Heart right ventricle (tissue), 16 donors: ENCODE measurements around the gene KIF2A. TPM values are rescaled to one million over a fixed set of nuclear protein-coding genes. Genes with fewer than 3 reads are reported as not detected.

Experiments
- ATAC-seq, 8 donors: fragments of 200-7000 bp; cut with Tn5 transposase; one replicate each; pipeline ENCODE4 v1.9.1; 2020; ENCODE audit warnings: mild to moderate bottlenecking in 8 of 8, moderate library complexity in 8 of 8, moderate number of reproducible peaks in 1 of 8
- DNase-seq, 2 donors: peaks; one replicate each; pipeline ENCODE4 v3.0.0-alpha.2; 2020
- H3K27ac ChIP-seq, 10 donors: fragments of 200-600 bp; sonication (generic) in 2 of 10; one replicate each; pipeline versions ENCODE4 v1.5.0 to v1.8.0; 2020 to 2022; ENCODE audit warnings: mild to moderate bottlenecking in 3 of 10
- H3K27me3 ChIP-seq, 7 donors: fragments of 200-600 bp; one replicate each; pipeline ENCODE4 v1.8.0; 2021 to 2022; ENCODE audit warnings: mild to moderate bottlenecking in 2 of 7
- H3K36me3 ChIP-seq, 9 donors: fragments of 200-600 bp; sonication (generic) in 1 of 9; one replicate each; pipeline versions ENCODE4 v1.5.0 to v1.8.0; 2020 to 2022; ENCODE audit warnings: mild to moderate bottlenecking in 2 of 9
- H3K4me1 ChIP-seq, 9 donors: fragments of 200-600 bp; sonication (generic) in 1 of 9; one replicate each; pipeline versions ENCODE4 v1.5.0 to v1.8.0; 2020 to 2022; ENCODE audit warnings: mild to moderate bottlenecking in 4 of 9
- H3K4me3 ChIP-seq, 10 donors: fragments of 200-600 bp; sonication (generic) in 2 of 10; one replicate each; pipeline versions ENCODE4 v1.5.0 to v1.8.0; 2020 to 2022; ENCODE audit warnings: mild to moderate bottlenecking in 7 of 10, moderate library complexity in 2 of 10
- H3K9me3 ChIP-seq, 11 donors: fragments of 200-600 bp in 10 of 11; sonication (generic) in 2 of 11; one replicate each; pipeline versions ENCODE4 v1.5.0 to v1.8.0; 2013 to 2022; ENCODE audit warnings: mild to moderate bottlenecking in 2 of 11, control low read depth in 1 of 11, moderate library complexity in 1 of 11
- CTCF ChIP-seq, 9 donors: fragments of 200-600 bp; sonication (generic) in 2 of 9; IDR thresholded peaks; one replicate each; pipeline versions ENCODE4 v1.5.0 to v1.8.0; 2021 to 2022; ENCODE audit warnings: antibody characterized with exemption in 9 of 9, mild to moderate bottlenecking in 5 of 9, moderate library complexity in 1 of 9
- WGBS, 2 donors: extraction: QIAGEN DNeasy Blood & Tissue Kit; methylation state at CpG; one replicate each; pipeline ENCODE4 v1.1.7; 2013; ENCODE audit warnings: inconsistent platforms in 1 of 2; 5-methylcytosine and 5-hydroxymethylcytosine counted together
- intact Hi-C, 10 donors: fragments of 100-400 bp; cut with DNase I; formaldehyde crosslinking; loops; one replicate each; pipeline versions ENCODE4 v1.11.1 to v1.14.2; 2022
- polyA plus RNA-seq, 2 donors: library from polyadenylated mRNA; stranded (reverse); fragments of 200-250 nt; gene quantifications; one replicate each; pipeline ENCODE4 v1.2.3, GENCODE V29; 2013
- total RNA-seq, 10 donors: library from RNA; stranded (reverse); fragmentation: NEBNext Ultra II Directional in 3 of 10; extraction: Animal tissue kit (Norgen Biotek cat#: 25700) in 3 of 10; gene quantifications; one replicate each; pipeline versions ENCODE4 v1.2.1 to v1.2.4, GENCODE V29; 2021 to 2023
- donor health status: Arrhythmogenic right ventricular cardiomyopathy.
- donor health status: ischemic (EF 13 %, LVEDD 7.1; RV severe dilation, severe dysfunction).
- donor health status: healthy with polysubstance abuse.
- donor health status: DM: no; HTN: yes; CAD: no.
- donor health status: DM: no; HTN: no; CAD: no.
- donor health status: ischemic (EF 25% LVEDD 6.9; RV normal size, moderate dysfunction).
- donor health status: ischemic (EF 25% LVEDD 5.7; RV mildly dilated, moderate dysfunction).
- donor health status: healthy.
- donor health status: DM: yes; HTN: yes; CAD: no.
- donor health status: Ischemic cardiomyopathy.
- donor health status: ischemic (EF 35%, LVEDD 5.7; RV mildly dilated, moderate dysfunction).
- donor health status: nonischemic (EF 11% LVEDD 7.7; RV severe dilation, severe dysfunction).
- donor health status: DM: yes; HTN: yes; CAD: no.
- donor health status: PGD.
- donor health status: ischemic (EF 29% LVEDD 5.4; RV normal size, mild dysfunction).
- donor health status: nonischemic (EF 23%, LVEDD 6.1; RV moderate dilation, normal function).

Gene KIF2A
- total and polyA plus RNA-seq, 12 donors = 1.5 to 17.1 (median 11.1) TPM

GRCh38 chr5:62343428-62343827 is 37.4 kb downstream of the KIF2A start:
- intact Hi-C loops = loop anchor here in 2 of 10 donors (5.0 to 10.0 kb wide), 2 partner anchors 36 to 99 kb away; partner anchors contain the start of gene KIF2A (in 1 of the 2)
- DNase-seq (no peak), ATAC-seq (no peak)
- Histone ChIP-seq H3K4me1 (peaks cover 0 to 9% (median 0%) of the 10 kb centered on the region in 9 donors), H3K27ac (no peak overlapping the region), H3K36me3 (peaks cover 0 to 11% (median 0%) of the 10 kb centered on the region in 9 donors), H3K27me3 (no peaks in the 10 kb centered on the region), H3K9me3 (no peaks in the 10 kb centered on the region), H3K4me3 (no peak overlapping the region)
- TF ChIP-seq CTCF (IDR thresholded peaks at IDR 0.05) = no peak
- WGBS, 2 donors = 94 to 100% methylated on average over 1 of the region's 1 CpG

- H3K27me3 ChIP-seq = no peaks in the 10 kb centered on the region
- ATAC-seq = no peak
These were observed 40.7 kb downstream of the KIF2A start for GRCh38 chr5:62346748-62347147.

DNA sequence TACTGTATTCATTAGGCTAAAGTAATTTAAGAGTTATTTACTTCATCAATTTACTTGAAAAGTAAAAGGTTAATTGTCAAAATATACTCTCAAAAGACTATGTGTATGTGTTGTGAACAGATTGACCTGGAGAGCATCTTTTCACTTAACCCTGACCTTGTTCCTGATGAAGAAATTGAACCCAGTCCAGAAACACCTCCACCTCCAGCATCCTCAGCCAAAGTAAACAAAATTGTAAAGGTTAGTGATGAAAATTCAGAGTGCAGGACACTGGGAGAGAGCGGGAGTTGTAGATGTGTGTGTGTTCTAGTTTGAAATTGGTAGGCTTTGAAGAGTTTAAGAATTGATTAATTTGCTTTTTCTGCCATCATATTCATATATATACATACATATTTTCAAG is 41.9 kb downstream of the KIF2A start:
- H3K9me3 ChIP-seq = no peaks in the 10 kb centered on the region
- peaks cover 0 to 56% (median 3%) of the 10 kb centered on the region in 9 donors for H3K36me3 ChIP-seq
- H3K4me3 ChIP-seq = no peak overlapping the region
- ATAC-seq = no peak
- no peak for TF ChIP-seq CTCF (IDR thresholded peaks at IDR 0.05)
- no peaks in the 10 kb centered on the region for H3K27me3 ChIP-seq
- H3K27ac ChIP-seq = no peak overlapping the region
- 98 to 100% methylated on average over 1 of the region's 1 CpG for WGBS, 2 donors
- DNase-seq = no peak
- intact Hi-C loops = loop anchor here in 2 of 10 donors (5.0 to 10.0 kb wide), 2 partner anchors 103 to 126 kb away; no protein-coding TSS in a partner anchor
- no peaks in the 10 kb centered on the region for H3K4me1 ChIP-seq

More at GRCh38 chr5:62346748-62347147, 40.7 kb downstream of the KIF2A start:
- H3K4me1 ChIP-seq = peaks cover 0 to 5% (median 0%) of the 10 kb centered on the region in 9 donors
- no peak overlapping the region for H3K4me3 ChIP-seq
- WGBS, 2 donors = 94 to 95% methylated on average over 2 of the region's 2 CpGs
- H3K36me3 ChIP-seq = peaks cover 0 to 44% (median 3%) of the 10 kb centered on the region in 9 donors
- H3K9me3 ChIP-seq = no peaks in the 10 kb centered on the region
- DNase-seq = no peak
- H3K27ac ChIP-seq = no peak overlapping the region
- no peak for TF ChIP-seq CTCF (IDR thresholded peaks at IDR 0.05)
- intact Hi-C loops = loop anchor here in 2 of 10 donors (5.0 to 10.0 kb wide), 2 partner anchors 102 to 124 kb away; no protein-coding TSS in a partner anchor

GRCh38 chr5:62348723-62349481 is 42.9 kb downstream of the KIF2A start:
- H3K36me3 ChIP-seq = peaks cover 0 to 66% (median 4%) of the 10 kb centered on the region in 9 donors
- ATAC-seq (no peak), DNase-seq (no peak)
- no peak overlapping the region for H3K4me3 ChIP-seq
- TF ChIP-seq CTCF (IDR thresholded peaks at IDR 0.05) = no peak
- no peaks in the 10 kb centered on the region for H3K4me1 ChIP-seq
- intact Hi-C loops = loop anchor here in 2 of 10 donors (5.0 to 10.0 kb wide), 2 partner anchors 104 to 127 kb away; no protein-coding TSS in a partner anchor
- no peaks in the 10 kb centered on the region for H3K27me3 ChIP-seq
- no peak overlapping the region for H3K27ac ChIP-seq
- H3K9me3 ChIP-seq = no peaks in the 10 kb centered on the region
- WGBS, 2 donors = 99 to 100% methylated on average over 1 of the region's 1 CpG
